GM19035 (cell line): ENCODE measurements around the gene AK8.

Experiments
- ATAC-seq: cut with Tn5 transposase; IDR thresholded peaks from one replicate; pipeline ENCODE4 v1.9.1; 2021; ENCODE audit not compliant: unreplicated experiment

The AK8 gene

GRCh38 chr9:132800038-132800648, 77.9 kb downstream of the AK8 start:
- no peak for ATAC-seq

GRCh38 chr9:132798817-132799790, 79.0 kb downstream of the AK8 start:
- ATAC-seq = no peak

GRCh38 chr9:132797861-132798659, 80.0 kb downstream of the AK8 start:
- ATAC-seq = no peak

- ATAC-seq = no peak
Observed at GRCh38 chr9:132795511-132796303, 82.4 kb downstream of the AK8 start.

- ATAC-seq = no peak
Observed at GRCh38 chr9:132794730-132795380, 83.2 kb downstream of the AK8 start.

GRCh38 chr9:132793606-132794580, 84.2 kb downstream of the AK8 start:
- ATAC-seq = no peak

- no peak for ATAC-seq
Observed at GRCh38 chr9:132792547-132792946, 85.5 kb downstream of the AK8 start.

- ATAC-seq = no peak
Observed at GRCh38 chr9:132791699-132792240, 86.3 kb downstream of the AK8 start.

- no peak for ATAC-seq
Observed at GRCh38 chr9:132789719-132790118, 88.4 kb downstream of the AK8 start.

- ATAC-seq = no peak
Observed at GRCh38 chr9:132788378-132788777, 89.7 kb downstream of the AK8 start.

GRCh38 chr9:132787748-132788159, 90.3 kb downstream of the AK8 start:
- no peak for ATAC-seq

GRCh38 chr9:132784286-132784830, 93.7 kb downstream of the AK8 start:
- no peak for ATAC-seq

- no peak for ATAC-seq
Observed at GRCh38 chr9:132783006-132783405, 95.1 kb downstream of the AK8 start.

GRCh38 chr9:132782037-132782436, 96.0 kb downstream of the AK8 start:
- ATAC-seq = no peak

GRCh38 chr9:132780230-132781007, 97.7 kb downstream of the AK8 start:
- ATAC-seq = no peak

GRCh38 chr9:132776891-132777290, 101.2 kb downstream of the AK8 start:
- ATAC-seq = no peak

GRCh38 chr9:132776268-132776667, 101.8 kb downstream of the AK8 start:
- ATAC-seq = no peak

GRCh38 chr9:132775720-132776119, 102.4 kb downstream of the AK8 start:
- ATAC-seq = no peak
